Keratinocyte (primary cell): ENCODE results near the gene MARCHF7. TPM values are rescaled to one million over a fixed set of nuclear protein-coding genes. Genes with fewer than 3 reads are reported as not detected.

ENCODE experiments used
- DNase-seq: peaks from one replicate; pipeline ENCODE4 v3.0.0-alpha.2; 2011; ENCODE audit warnings: low read depth, missing footprints, low spot score
- FAIRE-seq: peaks from 2 replicates; lab custom pipeline; 2011; peaks lifted over from hg19 to GRCh38; lab: Jason Lieb, UNC
- H2AFZ ChIP-seq: 2 replicates; pipeline ENCODE4 v1.6.0; 2012; ENCODE audit warnings: low read length, control low read depth, inconsistent platforms; ENCODE audit not compliant: control insufficient read depth
- H3K27ac ChIP-seq: 2 replicates; pipeline ENCODE4 v1.5.1; 2011; ENCODE audit warnings: low read length; ENCODE audit not compliant: control insufficient read depth, insufficient read depth
- H3K27me3 ChIP-seq: 3 replicates; pipeline ENCODE4 v1.6.0; 2011; ENCODE audit warnings: low read length; ENCODE audit not compliant: control insufficient read depth, insufficient read depth; ENCODE audit errors: extremely low read depth
- H3K36me3 ChIP-seq, 2 experiments: 2 replicates in 1 of 2; 3 replicates in 1 of 2; pipeline ENCODE4 v1.5.1; 2011; ENCODE audit warnings: low read length in 2 of 2, mild to moderate bottlenecking in 1 of 2; ENCODE audit not compliant: control insufficient read depth in 2 of 2, insufficient read depth in 2 of 2; ENCODE audit errors: extremely low read depth in 1 of 2
- H3K4me1 ChIP-seq: 3 replicates; pipeline ENCODE4 v1.5.1; 2011; ENCODE audit warnings: low read length; ENCODE audit not compliant: control insufficient read depth, insufficient read depth; ENCODE audit errors: extremely low read depth
- H3K4me2 ChIP-seq: 3 replicates; pipeline ENCODE4 v1.6.0; 2011; ENCODE audit warnings: low read depth, low read length; ENCODE audit not compliant: control insufficient read depth, insufficient read depth; ENCODE audit errors: extremely low read depth
- H3K4me3 ChIP-seq, 3 experiments: fragments of 200-600 bp in 1 of 3; sonication (generic) in 1 of 3; 2 replicates in 2 of 3; 3 replicates in 1 of 3; pipeline ENCODE4 v1.5.1; 2011 to 2016; ENCODE audit warnings: low read length in 3 of 3, mild to moderate bottlenecking in 3 of 3, control low read depth in 2 of 3, inconsistent platforms in 1 of 3, low read depth in 1 of 3, mixed read lengths in 1 of 3, mixed run types in 1 of 3, moderate library complexity in 1 of 3; ENCODE audit not compliant: control insufficient read depth in 2 of 3, insufficient read depth in 2 of 3; ENCODE audit errors: extremely low read depth in 1 of 3
- H3K79me2 ChIP-seq: 2 replicates; pipeline ENCODE4 v1.6.0; 2012; ENCODE audit warnings: low read length; ENCODE audit not compliant: control insufficient read depth, insufficient read depth
- H3K9ac ChIP-seq: 3 replicates; pipeline ENCODE4 v1.6.0; 2011; ENCODE audit warnings: low read length; ENCODE audit not compliant: control insufficient read depth, insufficient read depth; ENCODE audit errors: extremely low read depth
- H3K9me1 ChIP-seq: 3 replicates; pipeline ENCODE4 v1.6.0; 2011; ENCODE audit warnings: low read length; ENCODE audit not compliant: control insufficient read depth, insufficient read depth; ENCODE audit errors: extremely low read depth
- H3K9me3 ChIP-seq: 2 replicates; pipeline ENCODE4 v1.5.1; 2012; ENCODE audit warnings: low read depth, low read length; ENCODE audit not compliant: control insufficient read depth
- H4K20me1 ChIP-seq: 3 replicates; pipeline ENCODE4 v1.6.0; 2011; ENCODE audit warnings: low read length; ENCODE audit not compliant: control insufficient read depth, insufficient read depth; ENCODE audit errors: extremely low read depth
- CTCF ChIP-seq, 3 experiments: IDR thresholded peaks in 1 of 3; conservative IDR thresholded peaks in 1 of 3; optimal IDR thresholded peaks in 1 of 3; 2 replicates in 2 of 3; 3 replicates in 1 of 3; pipeline versions ENCODE3 to v1.5.1; 2011; ENCODE audit warnings: low read length in 3 of 3, mild to moderate bottlenecking in 3 of 3, moderate library complexity in 2 of 3, control low read depth in 1 of 3, inconsistent platforms in 1 of 3; ENCODE audit not compliant: insufficient read depth in 2 of 3; ENCODE audit errors: extremely low read depth in 1 of 3
- EZH2 ChIP-seq: IDR thresholded peaks from one replicate; pipeline ENCODE4 v1.6.1; 2012; ENCODE audit warnings: inconsistent platforms, mild to moderate bottlenecking, low read length, moderate library complexity
- dilution Hi-C: fragments of 300-500 bp; cut with MboI; formaldehyde crosslinking; loops from one replicate; pipeline ENCODE4 v1.7.0; 2020; ENCODE audit warnings: low sequenced_read_pairs; ENCODE audit not compliant: extremely low pct_ligation_motif_present
- polyA plus RNA-seq, 5 experiments: library from polyadenylated mRNA; depleted of rRNA in 3 of 5; stranded (reverse) in 3 of 5; stranded (forward) in 1 of 5; unstranded in 1 of 5; fragments of >200 nt; gene quantifications; 1 replicate in 1 of 5; 2 replicates in 3 of 5; 3 replicates in 1 of 5; pipeline versions ENCODE4 v1.2.1 to v1.2.3, GENCODE V29; 2011 to 2012; ENCODE audit warnings: missing spikeins in 2 of 5, low read depth in 1 of 5, low replicate concordance in 1 of 5

MARCHF7 gene
- polyA plus RNA-seq, 1 donor (not counting 4 experiments of a cell fraction or from before 2014, with no cell fraction given) = 89.4 TPM

GRCh38 chr2:159713631-159714246 is 1.4 kb downstream of the MARCHF7 start:
- peak overlapping the region; percentile 99 for H3K9ac ChIP-seq
- H4K20me1 ChIP-seq = peaks cover 31% of the 10 kb centered on the region
- H3K27ac ChIP-seq = peak overlapping the region; percentile 97
- DNase-seq (no peak), FAIRE-seq (peak; percentile 67)
- H3K9me3 ChIP-seq = no peaks in the 10 kb centered on the region
- no peak for TF ChIP-seq CTCF (optimal IDR thresholded peaks at IDR 0.05 in 1 of 3, IDR thresholded peaks at IDR 0.05 in 1 of 3, conservative IDR thresholded peaks at IDR 0.05 in 1 of 3; ENCODE audit: extremely low read depth in 1 of 3, insufficient read depth in 2 of 3, low read length in 3 of 3)
- peaks cover 5 to 12% of the 10 kb centered on the region in 2 experiments for H3K36me3 ChIP-seq
- H3K9me1 ChIP-seq = peaks cover 3% of the 10 kb centered on the region
- peaks cover 32% of the 10 kb centered on the region for H3K4me1 ChIP-seq
- H3K79me2 ChIP-seq = peaks cover 65% of the 10 kb centered on the region
- peak overlapping the region; percentile 73 to 100 (median 95) for H3K4me3 ChIP-seq
- peak overlapping the region; percentile 93 for H3K4me2 ChIP-seq
- H2AFZ ChIP-seq = no peak overlapping the region
- no peaks in the 10 kb centered on the region for H3K27me3 ChIP-seq
- dilution Hi-C loops = loop anchor here (25.0 kb wide), 1 partner anchor 101 kb away; the partner anchor contains the start of gene BAZ2B

GRCh38 chr2:159714247-159714930 is 2.1 kb downstream of the MARCHF7 start:
- Histone ChIP-seq H4K20me1 (peaks cover 37% of the 10 kb centered on the region), H3K9me3 (no peaks in the 10 kb centered on the region), H3K4me1 (peaks cover 32% of the 10 kb centered on the region), H3K9me1 (peaks cover 3% of the 10 kb centered on the region), H3K27me3 (no peaks in the 10 kb centered on the region), H3K79me2 (peaks cover 71% of the 10 kb centered on the region), H3K36me3 (peaks cover 9 to 17% of the 10 kb centered on the region in 2 experiments), H3K9ac (peak overlapping the region; percentile 41), H2AFZ (no peak overlapping the region), H3K4me2 (peak overlapping the region; percentile 93), H3K4me3 (peak overlapping the region; percentile 73 to 100 (median 95)), H3K27ac (peak overlapping the region; percentile 97)
- FAIRE-seq = no peak
- DNase-seq = no peak
- TF ChIP-seq EZH2 = no peak
- no peak for TF ChIP-seq CTCF (optimal IDR thresholded peaks at IDR 0.05 in 1 of 3, IDR thresholded peaks at IDR 0.05 in 1 of 3, conservative IDR thresholded peaks at IDR 0.05 in 1 of 3; ENCODE audit: extremely low read depth in 1 of 3, insufficient read depth in 2 of 3, low read length in 3 of 3)
- dilution Hi-C loops = loop anchor here (25.0 kb wide), 1 partner anchor 102 kb away; the partner anchor contains the start of gene BAZ2B
